NCI-H510A treated with DMSO at 0.1 percent for 48 hours (cell line): ENCODE results near the gene TRIM45.
"Not testable (repeated sequence)": the region's sequence is repeated elsewhere in the genome, so short reads cannot be mapped to it uniquely, and the experiment has no call there.

Source experiments
- DNase-seq: peaks from one replicate; lab custom pipeline; 2025; lab: John Stamatoyannopoulos, UW

TRIM45 gene

DNA sequence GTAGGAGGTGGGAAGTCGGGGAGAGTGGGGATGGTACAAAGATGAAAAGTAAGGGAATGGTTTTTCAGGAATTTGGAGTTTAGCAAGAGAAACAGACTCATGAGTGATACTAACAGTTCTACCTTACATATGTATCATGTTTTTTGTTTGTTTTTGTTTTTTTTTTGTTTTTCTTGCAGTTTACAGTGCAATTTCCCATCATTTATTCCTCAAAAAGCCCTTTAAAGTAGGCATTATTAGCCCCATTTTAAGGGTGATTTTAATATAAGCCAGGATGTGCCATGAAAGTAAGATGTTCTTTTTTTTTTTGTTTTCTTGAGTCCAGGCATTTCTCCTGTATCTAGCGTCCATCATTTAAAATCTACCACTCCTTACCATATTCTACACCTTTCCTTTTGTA is 13.8 kb upstream of the TRIM45 start:
- DNase-seq, result no peak

DNA sequence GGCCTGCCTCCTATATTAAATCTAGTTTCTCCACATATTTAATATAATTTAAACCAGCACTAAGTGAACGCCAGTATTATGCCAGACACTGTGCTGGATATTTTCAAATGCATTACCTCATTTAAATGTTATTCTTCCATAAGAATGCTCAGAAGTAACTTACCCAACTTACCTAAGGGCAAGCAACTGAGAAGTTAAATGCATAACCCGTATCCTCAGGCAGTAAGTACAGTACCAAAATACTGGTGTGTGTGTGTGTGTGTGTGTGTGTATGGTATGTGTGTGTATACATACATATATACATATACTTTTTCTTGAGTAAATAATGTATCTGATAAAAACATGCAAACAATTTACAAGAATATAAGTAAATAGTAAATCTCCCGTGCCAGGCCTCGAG is 9.0 kb upstream of the TRIM45 start:
- no peak for DNase-seq

DNA sequence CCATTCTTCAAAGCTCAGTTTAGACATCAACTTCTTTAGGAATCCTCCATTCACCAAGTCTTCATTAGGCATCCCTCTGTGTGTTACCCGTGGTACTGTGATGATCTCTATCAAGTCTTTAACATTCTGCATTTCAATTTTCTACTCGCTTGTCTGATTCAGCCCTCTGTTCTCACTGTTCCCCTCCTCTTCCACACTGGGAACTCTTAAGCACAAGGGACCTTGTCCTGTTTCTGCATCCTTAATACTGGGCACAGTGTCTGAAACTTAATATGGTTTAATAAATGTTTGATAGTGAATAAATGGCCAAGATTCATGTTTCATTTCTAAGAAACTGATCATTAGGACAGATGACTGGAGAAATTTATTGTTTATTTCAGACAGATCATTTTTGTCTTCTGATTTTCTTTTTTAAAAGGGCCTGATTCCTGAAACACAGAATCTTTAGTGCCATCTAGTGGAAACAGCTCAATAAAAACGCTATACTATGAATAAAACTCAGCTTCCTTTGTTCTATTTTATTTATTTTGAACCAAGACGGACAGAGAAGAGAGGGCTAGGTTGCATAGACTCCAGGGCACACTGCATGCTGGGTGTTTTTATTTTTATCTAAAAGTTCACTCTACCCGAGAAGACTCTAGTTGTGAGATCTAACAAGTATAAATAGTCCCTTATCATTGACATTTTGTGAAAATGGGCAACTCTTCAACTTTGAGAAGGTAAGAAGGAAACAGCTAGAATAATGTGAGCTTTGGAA is 7.0 kb upstream of the TRIM45 start:
- peak; percentile 69 for DNase-seq

DNA sequence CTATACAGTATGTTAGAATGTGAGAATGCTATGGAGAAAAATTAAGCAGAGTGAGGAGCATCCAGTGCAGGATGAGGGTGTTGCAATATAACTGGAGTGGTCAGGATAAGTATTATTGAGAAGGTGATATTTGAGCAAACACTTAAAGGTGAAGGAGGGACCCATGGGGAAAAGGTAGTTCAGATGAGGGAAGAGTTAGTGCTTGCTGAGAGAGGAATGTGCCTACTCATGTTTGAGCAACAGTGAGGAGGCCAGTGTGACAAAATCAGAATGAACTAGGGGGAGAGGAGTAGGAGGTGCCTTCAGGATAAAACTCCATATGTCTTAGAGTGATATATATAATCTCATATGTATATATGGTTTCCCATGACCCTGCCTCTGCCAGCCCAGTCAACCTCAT is 6.2 kb upstream of the TRIM45 start:
- DNase-seq, result peak; percentile 70

DNA sequence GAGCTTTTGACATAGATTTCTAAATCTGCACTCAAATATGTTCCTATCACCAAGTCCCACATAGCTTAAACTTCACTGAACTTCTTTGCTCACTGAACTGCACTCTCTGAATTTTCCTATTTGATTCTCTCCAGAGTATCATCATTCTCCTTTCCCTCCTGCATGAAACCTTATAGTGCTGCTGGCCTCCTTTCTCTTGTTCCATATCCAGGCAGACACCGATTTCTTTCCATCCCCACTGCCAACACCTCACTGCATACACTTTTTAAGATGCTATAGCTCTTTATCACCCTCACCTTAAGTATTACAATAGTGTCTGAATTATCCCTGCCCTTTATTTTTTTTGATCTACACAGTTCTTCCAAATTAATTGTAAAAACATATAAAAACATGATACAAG is 3.1 kb upstream of the TRIM45 start:
- DNase-seq, result no peak

DNA sequence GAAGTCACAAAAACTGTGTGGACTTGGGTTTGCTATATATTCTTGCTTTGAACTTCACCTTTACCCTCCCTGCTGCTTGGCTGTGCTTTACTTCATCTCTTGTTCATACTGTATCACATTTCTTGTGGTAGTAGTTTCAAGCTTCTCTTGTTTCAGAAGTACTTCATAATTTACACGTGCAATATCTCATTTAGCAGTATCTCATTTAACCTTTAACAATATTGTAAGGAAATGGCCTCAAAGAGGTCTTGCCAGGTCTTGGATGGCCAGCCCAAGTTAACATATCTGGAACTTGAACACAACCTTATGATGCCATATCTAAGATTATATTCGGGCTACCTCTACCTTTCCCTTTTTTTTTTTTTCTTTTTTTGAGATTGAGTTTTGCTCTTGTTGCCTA is 1.7 kb upstream of the TRIM45 start:
- DNase-seq, result no peak

DNA sequence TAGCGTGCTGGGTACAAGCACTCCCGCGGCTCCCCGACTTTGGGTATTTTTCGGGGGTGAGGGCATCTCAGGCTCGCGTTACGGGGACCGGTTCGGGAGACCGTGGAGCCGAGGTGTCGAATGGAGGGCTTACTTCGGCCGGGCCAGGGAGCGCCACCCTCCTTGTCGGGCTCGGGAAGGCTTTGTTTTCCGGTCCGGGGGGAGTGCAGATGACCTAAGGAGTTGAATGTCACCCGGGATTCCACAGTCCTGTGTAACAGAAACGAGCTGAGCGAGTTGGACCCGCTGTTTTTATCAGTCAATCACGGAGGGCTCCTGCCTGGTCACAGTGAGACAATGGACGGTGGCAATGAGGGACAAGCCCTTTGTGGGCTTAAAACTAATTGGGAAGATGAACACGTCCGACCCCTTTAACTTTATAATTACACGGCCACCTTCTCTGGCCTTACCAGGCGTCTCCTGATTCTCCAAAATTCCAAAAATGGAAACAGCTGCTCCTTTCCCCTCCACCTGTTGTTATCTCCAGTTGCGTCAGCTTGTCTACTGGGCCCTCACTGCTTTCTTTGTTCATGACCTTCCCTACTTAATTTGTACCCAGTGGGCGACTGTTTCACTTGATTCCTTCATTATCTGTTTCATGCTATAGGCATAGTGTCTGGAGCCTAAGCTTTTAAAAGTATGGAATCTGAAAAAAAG is 929 bp upstream of the TRIM45 start:
- DNase-seq, result no peak

DNA sequence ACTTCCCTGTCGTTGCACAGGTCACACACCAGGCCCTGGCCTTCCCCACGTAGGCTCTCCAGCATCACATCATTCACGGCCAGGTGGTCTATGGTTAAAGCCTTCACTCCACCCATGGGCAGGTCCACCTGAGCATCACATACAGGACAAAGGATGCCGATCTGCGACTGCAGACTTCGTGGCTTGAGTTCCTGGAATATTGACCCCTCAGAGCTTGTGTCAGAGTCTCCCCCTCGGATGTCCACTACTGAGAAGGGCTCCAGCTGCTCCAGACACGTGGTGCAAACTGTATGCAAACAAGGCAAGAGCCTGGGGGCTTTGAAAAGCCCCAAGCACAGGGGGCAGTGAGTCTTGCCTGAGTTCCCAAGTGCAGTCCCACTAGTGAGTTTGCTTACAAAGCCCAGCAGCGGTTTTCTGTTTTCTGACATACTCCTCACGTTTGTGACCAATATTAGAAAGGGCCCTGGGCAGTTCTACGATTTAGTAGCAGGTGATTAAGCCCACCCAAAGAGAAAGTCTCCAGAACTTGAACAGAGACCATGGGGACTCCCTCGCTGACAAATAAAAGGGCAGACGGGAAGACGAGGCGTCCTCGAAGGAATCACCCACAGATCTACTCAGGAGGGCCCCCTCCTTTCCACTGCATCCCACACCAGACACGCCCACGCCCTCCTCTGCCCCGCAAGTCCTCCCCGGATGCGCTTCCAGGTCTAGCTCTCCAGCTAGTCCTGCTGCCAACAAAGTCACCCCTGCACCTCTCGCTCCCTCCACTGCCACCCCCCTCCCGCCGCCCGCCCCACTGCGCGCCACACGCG is 568 bp downstream of the TRIM45 start:
- DNase-seq, result no peak

DNA sequence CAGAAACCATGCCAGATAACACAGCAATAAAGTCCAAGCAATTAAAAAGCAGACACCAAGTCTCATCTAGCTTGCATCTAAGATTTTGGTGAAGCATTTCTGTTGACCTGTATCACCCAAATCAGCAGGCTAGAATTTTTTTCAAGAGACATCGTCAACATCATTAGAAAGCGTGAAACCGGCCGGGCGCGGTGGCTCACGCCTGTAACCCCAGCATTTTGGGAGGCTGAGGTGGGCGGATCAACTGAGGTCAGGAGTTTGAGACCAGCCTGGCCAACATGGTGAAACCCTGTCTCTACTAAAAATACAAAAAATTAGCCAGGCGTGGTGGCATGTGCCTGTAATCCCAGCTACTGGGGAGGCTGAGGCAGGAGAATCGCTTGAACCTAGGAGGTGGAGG is 2.4 kb downstream of the TRIM45 start:
- DNase-seq, result not testable (repeated sequence)

DNA sequence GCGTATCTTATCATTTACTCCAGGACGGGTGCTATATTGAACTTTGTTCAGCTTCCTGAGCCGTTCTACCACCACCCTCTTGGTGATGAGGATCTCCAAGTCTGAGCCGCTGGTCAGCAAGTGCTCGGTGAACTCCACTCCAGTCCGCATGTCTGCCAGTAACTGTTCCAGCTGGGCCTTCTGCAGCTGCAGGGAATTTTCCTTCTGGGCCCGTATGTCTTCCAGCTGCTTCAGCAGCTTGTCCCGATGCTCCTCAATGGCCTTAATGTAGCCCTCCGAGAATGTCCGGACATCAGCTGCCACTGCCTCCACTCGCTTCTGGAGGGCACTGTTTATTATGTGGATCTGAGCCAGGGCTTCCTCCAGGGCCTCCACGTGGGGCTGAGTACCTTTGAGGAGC is 3.4 kb downstream of the TRIM45 start:
- DNase-seq, result no peak

DNA sequence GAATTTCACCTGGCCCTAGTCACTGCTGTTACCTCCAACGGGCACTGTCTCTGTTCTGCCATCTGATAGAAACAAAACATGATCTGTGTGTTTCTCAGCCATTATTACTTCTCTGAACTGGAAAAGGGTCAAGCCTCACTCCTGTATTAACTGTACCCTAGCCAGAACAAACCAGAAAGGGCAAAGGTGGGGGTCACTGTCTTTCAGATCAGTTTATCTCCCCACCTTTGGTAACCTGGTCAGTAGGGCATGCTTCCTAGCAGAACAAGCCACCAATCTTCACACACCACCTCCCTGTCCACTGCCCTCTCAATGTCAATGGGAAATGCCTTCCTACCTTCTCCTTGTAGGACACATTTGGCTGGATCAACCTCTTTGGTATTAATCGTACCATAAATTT is 3.9 kb downstream of the TRIM45 start:
- no peak for DNase-seq

DNA sequence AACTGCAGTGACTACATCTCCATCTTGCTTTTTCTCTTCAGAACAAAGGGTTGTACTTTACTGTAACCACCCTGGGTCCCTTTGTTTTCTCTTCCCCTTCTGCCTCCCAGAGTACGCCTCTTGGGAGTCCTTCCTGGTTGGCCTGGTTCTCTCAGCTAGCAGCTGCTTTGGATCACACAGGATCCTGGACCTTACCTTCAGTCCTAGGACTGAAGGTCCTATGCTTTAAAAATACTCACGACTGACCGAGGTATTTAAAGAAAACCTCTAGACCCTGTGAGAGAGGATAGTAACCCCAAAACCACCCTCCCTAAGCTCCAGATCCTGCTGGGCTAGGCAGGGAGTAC is 4.8 kb downstream of the TRIM45 start:
- no peak for DNase-seq

DNA sequence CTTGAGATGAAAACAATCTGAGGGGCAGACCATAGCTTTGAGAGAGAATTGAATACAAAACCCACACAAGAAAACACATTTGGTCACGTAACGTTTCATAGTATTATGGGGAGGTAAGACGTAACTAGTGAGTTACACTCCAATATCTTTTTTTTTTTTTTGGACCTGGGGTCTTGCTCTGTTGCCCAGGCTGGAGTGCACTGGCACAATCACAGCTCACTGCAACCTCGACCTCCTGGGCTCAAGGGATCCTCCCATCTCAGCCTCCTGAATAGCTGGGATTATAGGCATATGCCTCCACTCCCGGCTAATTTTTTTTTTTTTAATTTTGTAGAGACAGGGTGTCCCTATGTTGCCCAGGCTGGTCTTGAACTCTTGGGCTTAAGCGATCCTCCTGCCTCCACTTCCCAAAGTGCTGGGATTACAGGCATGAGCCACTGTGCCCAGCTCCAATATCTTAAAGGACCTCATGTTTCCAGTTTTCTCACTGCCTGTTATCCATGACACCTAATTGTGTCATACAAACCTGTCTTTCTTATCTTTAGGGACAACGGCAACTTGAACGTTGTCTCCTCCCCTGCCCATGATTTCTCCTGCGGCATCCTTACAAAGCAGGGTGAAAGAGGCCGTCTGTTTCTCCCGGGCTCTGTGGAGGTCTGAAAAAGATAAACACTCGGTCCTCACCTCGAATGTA is 5.3 kb downstream of the TRIM45 start:
- DNase-seq, result no peak

DNA sequence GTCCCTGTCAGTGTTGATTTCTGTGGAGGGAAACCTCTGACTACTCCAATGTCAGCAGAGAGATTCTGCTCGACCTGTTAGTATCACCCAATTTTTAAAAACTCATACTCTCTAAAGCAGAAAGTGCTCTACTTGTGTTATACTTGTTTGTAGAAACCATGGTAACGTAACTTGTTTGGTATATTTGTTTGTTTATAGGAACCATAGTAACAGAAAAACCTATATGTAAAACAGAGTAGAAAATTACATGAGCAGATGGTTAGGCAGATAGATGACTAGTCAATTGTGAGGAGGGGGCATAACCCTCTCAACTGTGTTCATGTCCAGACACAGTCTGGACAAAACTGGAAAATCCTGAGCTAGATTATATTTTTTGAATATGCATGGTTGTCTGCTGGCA is 6.7 kb downstream of the TRIM45 start:
- DNase-seq, result no peak

DNA sequence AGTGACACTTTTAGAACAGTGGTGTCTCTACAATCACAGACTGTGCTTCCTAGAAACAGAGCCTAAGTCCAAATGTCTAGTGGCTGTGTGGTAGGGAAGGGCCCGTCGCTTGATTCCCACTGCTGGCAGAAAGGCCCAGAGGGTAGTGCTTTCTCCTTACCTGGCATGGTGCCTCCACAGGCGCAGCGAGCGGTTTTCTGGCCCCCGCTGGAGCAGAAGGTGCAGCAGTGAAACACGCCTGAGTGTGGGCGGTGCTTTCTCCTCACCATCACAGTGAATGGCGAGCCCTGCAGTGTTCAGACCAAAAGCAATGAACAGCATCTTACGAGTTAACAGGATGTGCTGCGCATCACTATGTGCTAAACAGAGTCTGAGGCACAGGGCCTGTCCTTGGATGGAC is 8.3 kb downstream of the TRIM45 start:
- no peak for DNase-seq

DNA sequence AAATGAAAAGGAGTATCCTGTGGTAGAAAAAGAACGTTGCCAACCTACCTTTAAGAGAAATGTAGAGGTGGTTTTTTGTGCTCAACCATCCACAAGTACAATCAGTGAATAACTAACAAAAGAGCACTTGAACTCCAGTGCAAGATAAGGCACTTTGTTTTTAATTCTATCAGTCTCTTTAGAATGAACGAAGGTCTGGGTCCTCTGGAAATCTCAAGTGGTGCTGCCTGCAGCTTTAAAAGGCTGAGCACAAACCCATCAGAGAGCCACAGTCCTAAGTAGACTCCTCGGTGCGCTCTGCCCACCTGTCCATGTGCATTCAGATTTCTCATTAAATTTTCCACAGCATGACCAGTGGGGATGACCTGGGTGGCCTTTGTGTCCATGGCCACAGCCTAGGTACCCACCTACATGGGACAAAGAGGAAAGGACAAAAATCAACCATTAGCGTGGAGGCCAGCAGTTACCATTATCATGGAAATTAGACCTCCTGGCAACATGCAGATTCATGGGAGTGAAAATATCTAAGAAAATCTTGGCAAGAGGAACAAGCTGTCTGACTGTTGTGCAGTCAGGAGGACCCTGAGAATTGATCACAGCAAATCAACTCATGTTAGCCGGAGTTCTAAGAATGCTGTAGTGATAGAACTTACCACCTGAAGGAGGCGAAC is 9.4 kb downstream of the TRIM45 start:
- DNase-seq, result no peak

DNA sequence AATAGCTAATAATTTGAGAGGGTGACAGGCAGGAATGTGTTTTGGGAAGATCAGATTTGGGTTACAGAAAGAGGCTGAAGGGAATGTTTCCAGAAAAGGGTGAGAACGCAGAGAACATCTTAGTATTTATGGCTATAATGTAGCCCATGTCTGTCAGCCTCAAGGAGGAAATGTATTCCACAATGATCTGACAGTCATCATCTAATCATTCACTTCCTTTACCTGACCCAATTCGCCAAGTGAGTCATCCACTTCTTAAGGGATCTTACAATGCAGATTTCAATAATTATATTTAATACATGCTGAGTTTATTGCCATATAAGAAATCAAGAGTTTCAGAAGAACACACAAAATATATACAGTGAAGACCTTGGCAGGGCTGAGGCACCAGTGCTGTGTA is 10.8 kb downstream of the TRIM45 start:
- DNase-seq, result no peak

DNA sequence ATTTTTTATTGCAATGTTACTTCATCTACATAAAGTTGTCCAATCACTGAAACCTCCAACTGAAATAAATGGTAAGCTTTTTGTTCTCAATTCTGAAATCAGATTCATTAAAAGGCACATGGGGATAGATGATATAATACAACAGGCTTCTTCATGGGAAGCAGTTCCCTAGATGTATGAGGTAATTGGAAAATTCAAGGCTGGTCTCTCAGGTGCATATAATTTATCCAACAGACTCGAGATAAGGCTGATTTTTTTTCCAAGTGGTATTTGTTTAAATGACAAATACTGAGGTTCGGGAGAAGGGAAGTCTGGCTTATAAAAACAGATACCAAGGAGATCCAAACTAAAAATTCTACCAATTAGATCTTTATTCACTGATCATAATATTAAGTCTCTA is 14.2 kb downstream of the TRIM45 start:
- no peak for DNase-seq

DNA sequence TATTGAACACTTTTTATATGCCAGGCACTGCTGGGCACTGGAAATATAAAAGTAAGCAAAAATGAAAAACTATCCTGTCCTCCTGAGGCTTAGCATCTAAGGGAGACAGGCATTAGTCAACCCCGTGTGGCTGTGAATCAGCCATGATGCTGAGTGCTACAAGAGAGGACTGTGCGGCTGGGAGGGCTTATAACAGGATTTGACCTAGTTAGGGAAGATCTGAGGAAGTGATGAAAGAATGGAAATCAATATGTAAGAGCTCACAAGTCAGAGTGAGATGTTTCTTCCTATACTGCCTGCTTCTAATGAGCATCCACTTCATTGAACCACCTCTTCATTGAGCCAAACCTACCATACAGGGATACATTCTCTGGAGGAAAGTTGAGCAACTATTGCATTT is 15.1 kb downstream of the TRIM45 start:
- DNase-seq, result no peak

DNA sequence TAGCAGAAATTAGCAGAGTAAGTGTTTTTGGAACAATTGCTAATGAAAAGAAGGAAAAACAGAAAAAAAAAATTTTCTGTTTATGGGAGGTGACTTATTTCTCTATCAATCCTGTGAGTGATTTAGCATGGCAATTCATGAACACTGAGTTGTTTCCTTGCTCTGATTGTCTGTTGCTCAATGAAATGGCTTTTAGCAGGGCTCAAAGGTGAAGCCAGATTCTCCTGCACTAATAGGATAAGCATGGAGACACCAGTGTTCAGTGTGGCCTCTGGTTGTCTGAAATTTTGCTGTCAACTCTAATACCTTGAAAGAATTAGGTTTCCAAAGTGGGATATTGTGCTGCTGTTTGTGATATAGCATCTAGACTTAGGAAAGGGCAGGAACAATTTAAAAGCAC is 15.8 kb downstream of the TRIM45 start:
- no peak for DNase-seq

DNA sequence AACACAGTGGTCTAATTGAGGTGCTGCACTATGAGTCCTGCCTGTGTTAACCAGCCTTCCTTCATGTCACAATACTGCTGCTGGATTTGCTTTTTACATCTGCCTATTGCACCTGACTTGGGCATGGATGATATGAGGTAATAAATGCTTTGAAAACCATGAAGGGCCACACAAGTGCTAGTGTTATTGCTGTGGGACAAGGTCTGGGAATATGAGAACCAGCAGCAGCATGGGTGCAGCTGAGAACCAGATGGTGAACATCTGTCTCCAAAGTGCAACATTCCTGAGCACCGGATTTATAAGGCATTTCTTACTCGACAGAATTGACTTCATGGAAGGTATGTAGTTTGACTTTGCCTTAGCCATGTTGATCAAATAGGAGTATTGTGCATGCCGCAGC is 16.6 kb downstream of the TRIM45 start:
- DNase-seq, result no peak

DNA sequence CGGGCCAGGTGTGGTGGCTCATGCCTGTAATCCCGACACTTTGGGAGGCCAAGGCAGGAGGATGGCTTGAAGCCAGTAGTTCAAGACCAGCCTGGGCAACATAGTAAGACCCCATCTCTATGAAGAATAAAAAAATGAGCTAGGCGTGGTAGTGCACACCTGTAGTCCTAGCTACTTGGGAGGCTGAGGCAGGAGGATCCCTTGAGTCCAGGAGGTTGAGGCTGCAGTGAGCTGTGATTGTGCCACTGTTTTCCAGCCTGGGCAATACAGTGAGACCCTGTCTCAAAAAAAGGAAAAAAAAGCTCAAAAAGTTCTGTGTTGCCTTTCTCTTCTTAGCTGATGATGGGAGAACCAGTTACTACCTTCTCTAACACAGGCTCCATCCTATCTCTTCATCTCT is 19.7 kb downstream of the TRIM45 start:
- DNase-seq, result not testable (repeated sequence)
